RWPE2 (cell line): ENCODE data around the gene YEATS4.

Experiments
- ATAC-seq: fragments of 200-7000 bp; cut with Tn5 transposase; 3 replicates; pipeline ENCODE4 v1.9.1; 2021; ENCODE audit warnings: low read depth
- DNase-seq: peaks from one replicate; pipeline ENCODE4 v3.0.0-alpha.2; 2020; ENCODE audit warnings: low spot score
- H3K27ac ChIP-seq: fragments of 450-650 bp; 2 replicates; pipeline ENCODE4 v1.5.1; 2017; ENCODE audit warnings: mild to moderate bottlenecking; ENCODE audit not compliant: poor library complexity, severe bottlenecking
- H3K27me3 ChIP-seq: fragments of 250-450 bp; sonication (Bioruptor Pico); 2 replicates; pipeline ENCODE4 v1.5.1; 2021; ENCODE audit warnings: mild to moderate bottlenecking, moderate library complexity; ENCODE audit not compliant: insufficient read depth, poor library complexity, severe bottlenecking
- H3K36me3 ChIP-seq: fragments of 250-450 bp; sonication (Bioruptor Pico); 2 replicates; pipeline ENCODE4 v1.5.1; 2020; ENCODE audit warnings: low read depth, mild to moderate bottlenecking, moderate library complexity
- H3K4me1 ChIP-seq: fragments of 250-450 bp; sonication (Bioruptor Pico); 2 replicates; pipeline ENCODE4 v1.5.1; 2021; ENCODE audit warnings: mild to moderate bottlenecking, moderate library complexity; ENCODE audit not compliant: insufficient read depth, poor library complexity, severe bottlenecking
- H3K4me3 ChIP-seq: fragments of 250-450 bp; sonication (Bioruptor Pico); 2 replicates; pipeline ENCODE4 v1.5.1; 2021; ENCODE audit warnings: mild to moderate bottlenecking, moderate library complexity; ENCODE audit not compliant: severe bottlenecking
- H3K9me3 ChIP-seq: fragments of 250-450 bp; sonication (Bioruptor Pico); 2 replicates; pipeline ENCODE4 v1.5.1; 2021; ENCODE audit warnings: mild to moderate bottlenecking, moderate library complexity; ENCODE audit not compliant: severe bottlenecking
- TF ChIP-seq, protein P1 (sequence below): fragments of 450-650 bp; IDR thresholded peaks from one replicate; pipeline ENCODE4 v1.5.1; 2017; ENCODE audit warnings: mild to moderate bottlenecking, moderate library complexity; ENCODE audit not compliant: poor library complexity, severe bottlenecking

Gene YEATS4

DNA sequence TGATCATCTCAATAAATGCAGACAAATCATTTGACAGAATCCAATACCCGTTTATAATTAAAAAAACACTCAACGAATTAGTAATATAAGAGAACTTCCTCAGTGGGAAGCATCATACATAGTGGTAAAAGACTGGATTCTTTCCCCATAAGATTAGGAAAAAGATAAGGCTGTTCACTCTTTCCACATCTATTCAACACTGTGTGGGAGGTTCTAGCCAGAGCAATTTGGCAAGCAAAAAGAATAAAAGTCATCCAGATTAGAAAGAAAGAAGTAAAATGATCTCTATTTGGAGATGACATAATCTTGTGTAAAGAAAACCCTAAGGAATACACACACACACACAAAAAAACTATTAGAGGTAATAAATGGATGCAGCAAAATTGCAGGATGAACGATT is 38.4 kb downstream of the YEATS4 start:
- TF ChIP-seq, protein P1, sequence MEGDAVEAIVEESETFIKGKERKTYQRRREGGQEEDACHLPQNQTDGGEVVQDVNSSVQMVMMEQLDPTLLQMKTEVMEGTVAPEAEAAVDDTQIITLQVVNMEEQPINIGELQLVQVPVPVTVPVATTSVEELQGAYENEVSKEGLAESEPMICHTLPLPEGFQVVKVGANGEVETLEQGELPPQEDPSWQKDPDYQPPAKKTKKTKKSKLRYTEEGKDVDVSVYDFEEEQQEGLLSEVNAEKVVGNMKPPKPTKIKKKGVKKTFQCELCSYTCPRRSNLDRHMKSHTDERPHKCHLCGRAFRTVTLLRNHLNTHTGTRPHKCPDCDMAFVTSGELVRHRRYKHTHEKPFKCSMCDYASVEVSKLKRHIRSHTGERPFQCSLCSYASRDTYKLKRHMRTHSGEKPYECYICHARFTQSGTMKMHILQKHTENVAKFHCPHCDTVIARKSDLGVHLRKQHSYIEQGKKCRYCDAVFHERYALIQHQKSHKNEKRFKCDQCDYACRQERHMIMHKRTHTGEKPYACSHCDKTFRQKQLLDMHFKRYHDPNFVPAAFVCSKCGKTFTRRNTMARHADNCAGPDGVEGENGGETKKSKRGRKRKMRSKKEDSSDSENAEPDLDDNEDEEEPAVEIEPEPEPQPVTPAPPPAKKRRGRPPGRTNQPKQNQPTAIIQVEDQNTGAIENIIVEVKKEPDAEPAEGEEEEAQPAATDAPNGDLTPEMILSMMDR: no peak
- ATAC-seq (no peak), DNase-seq (no peak)
- Histone ChIP-seq H3K4me1 (no peaks in the 10 kb centered on the region), H3K4me3 (no peak overlapping the region), H3K27me3 (no peaks in the 10 kb centered on the region), H3K27ac (no peak overlapping the region), H3K9me3 (no peaks in the 10 kb centered on the region), H3K36me3 (peaks cover 16% of the 10 kb centered on the region; the same call in 1 of the 2 replicates)

DNA sequence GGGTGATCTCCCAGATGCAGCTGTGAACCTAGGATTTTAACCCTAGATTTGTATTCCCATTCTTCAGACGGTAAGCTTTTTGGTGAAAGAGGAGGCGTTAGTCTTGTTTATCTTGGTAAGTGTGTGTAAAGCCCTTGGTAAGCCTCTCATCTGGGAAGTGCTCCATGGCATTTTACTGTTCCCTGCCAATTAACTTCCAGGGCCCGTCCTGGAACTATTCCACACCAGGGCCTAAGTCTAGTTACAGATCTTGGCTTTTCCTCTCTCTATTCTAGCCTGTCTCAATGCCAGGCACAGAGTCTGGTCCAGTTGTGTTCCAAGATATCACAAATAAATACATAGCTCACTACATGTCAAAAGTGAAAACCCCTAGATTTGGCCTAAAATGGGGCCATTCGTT is 42.4 kb downstream of the YEATS4 start:
- DNase-seq (no peak), ATAC-seq (no peak)
- Histone ChIP-seq H3K36me3 (peaks cover 11% of the 10 kb centered on the region; the same call in 1 of the 2 replicates), H3K9me3 (no peaks in the 10 kb centered on the region), H3K27me3 (no peaks in the 10 kb centered on the region), H3K27ac (no peak overlapping the region), H3K4me1 (peaks cover 23% of the 10 kb centered on the region), H3K4me3 (no peak overlapping the region)
- TF ChIP-seq, protein P1: no peak

DNA sequence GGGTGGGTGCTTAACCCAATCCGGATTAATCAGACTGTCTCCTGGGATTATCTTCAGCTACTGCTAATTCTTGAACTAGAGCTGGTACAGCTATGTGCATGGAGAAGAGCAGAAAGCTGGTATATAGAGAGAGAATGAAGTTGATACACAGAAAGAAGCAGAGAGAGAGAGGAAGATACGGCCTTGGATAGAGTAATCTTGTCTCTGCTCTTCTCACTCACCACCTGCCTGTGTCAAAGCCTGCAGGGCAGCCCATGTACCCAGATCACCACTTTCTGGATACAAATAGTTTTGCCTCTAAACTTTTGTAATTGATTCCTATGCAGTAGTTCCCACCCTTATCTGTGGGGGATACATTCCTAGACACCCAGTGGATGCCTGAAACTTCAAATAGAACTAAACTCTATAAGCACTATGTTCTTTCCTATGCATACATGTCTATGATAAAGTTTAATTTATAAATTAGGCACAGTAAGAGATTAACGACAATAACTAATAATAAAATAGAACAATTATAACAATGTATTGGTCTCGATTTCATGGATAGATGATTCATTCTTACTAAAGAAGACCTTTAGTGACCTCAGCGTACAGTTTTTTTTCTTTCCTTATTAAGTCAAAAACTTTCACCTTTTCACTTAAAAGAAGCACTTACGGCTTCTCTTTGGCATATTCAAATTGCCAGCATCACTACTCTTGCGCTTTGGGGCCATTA is 45.5 kb downstream of the YEATS4 start:
- Histone ChIP-seq H3K27me3 (no peaks in the 10 kb centered on the region), H3K27ac (peak overlapping the region; percentile 99), H3K4me3 (no peak overlapping the region), H3K4me1 (peaks cover 23% of the 10 kb centered on the region), H3K9me3 (no peaks in the 10 kb centered on the region), H3K36me3 (no peaks in the 10 kb centered on the region)
- TF ChIP-seq, protein P1: no peak
- peak; percentile 21 for ATAC-seq
- DNase-seq: no peak

DNA sequence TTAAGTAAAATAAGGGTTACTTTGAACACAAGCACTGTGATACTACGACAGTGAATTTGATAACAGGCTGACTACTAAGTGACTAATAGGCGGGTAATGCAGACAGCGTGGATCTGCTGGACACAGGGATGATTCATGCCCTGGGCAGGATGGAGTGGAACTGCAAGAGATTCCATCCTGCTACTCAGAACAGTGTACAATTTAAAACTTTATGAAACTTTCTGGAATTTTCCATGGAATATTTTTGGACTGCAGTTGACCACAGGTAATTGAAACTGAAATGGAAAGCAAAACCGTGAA is 46.0 kb downstream of the YEATS4 start:
- no peaks in the 10 kb centered on the region for H3K36me3 ChIP-seq
- ATAC-seq: peak; percentile 100
- peak; percentile 92 for DNase-seq
- H3K9me3 ChIP-seq: no peaks in the 10 kb centered on the region
- H3K4me3 ChIP-seq: no peak overlapping the region
- TF ChIP-seq, protein P1: no peak
- peaks cover 23% of the 10 kb centered on the region for H3K4me1 ChIP-seq
- peak overlapping the region; percentile 99 for H3K27ac ChIP-seq
- no peaks in the 10 kb centered on the region for H3K27me3 ChIP-seq

DNA sequence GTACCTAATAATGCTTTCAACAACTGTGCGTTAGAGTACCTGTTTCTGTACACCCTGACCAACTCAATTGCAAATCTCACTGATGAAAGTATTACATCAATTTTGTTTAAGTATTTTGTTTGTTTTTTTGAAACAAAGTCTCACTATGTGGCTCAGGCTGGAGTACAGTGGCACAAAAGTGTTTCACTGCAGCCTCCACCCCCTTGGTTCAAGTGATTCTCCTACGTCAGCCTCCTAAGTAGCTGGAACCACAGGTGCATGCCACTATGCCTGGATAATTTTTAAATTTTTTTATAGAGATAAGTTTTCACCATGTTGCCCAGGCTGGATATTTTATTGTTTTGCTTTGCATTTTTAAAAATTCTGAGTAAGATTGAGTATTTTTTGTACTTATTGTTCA is 46.7 kb downstream of the YEATS4 start:
- no peak for ATAC-seq
- H3K9me3 ChIP-seq: no peaks in the 10 kb centered on the region
- H3K36me3 ChIP-seq: no peaks in the 10 kb centered on the region
- no peak overlapping the region for H3K4me3 ChIP-seq
- DNase-seq: no peak
- TF ChIP-seq, protein P1: no peak
- H3K27me3 ChIP-seq: no peaks in the 10 kb centered on the region
- H3K27ac ChIP-seq: peak overlapping the region; percentile 99
- H3K4me1 ChIP-seq: peaks cover 23% of the 10 kb centered on the region
